K562 (cell line): Measurements from ENCODE around the gene POMT1. TPM values are rescaled to one million over a fixed set of nuclear protein-coding genes. Genes with fewer than 3 reads are reported as not detected.

ENCODE experiments used
- ATAC-seq: fragments of 200-7000 bp; cut with Tn5 transposase; 3 replicates; pipeline ENCODE4 v1.9.1; 2020; ENCODE audit warnings: moderate library complexity
- BruUV-seq: library from RNA; stranded (reverse); fragments of 400-500 nt; replicated peaks from 2 replicates; lab custom pipeline; 2021; lab: Mats Ljungman, UMichigan
- CTCF ChIA-PET: fragments of 300-600 bp; formaldehyde crosslinking; extraction: SDS; loops from one replicate; lab custom pipeline; 2021; ENCODE audit warnings: low intra/inter-chr PET ratio; lab: Yijun Ruan, JAX
- POLR2A ChIA-PET: fragments of 300-600, 350-650 bp; sonication (Branson Sonifier 250); formaldehyde crosslinking; extraction: SDS; loops from one replicate; lab custom pipeline; 2021; ENCODE audit warnings: antibody characterized with exemption, inconsistent platforms; lab: Yijun Ruan, JAX
- DNase-seq, 4 experiments: peaks; one replicate each; pipeline versions ENCODE4 v3.0.0 to v3.0.0-alpha.2; 2011 to 2018; ENCODE audit warnings: low spot score in 3 of 4, mixed read lengths in 3 of 4; ENCODE audit errors: extremely low read depth in 1 of 4
- FAIRE-seq: peaks from 2 replicates; lab custom pipeline; 2011; peaks lifted over from hg19 to GRCh38; lab: Jason Lieb, UNC
- H2AFZ ChIP-seq: 2 replicates; pipeline ENCODE4 v1.6.0; 2011; ENCODE audit warnings: low read depth, low read length, control low read depth, inconsistent platforms
- H3K27ac ChIP-seq: fragments of 200-600 bp; 3 replicates; pipeline ENCODE4 v1.8.0; 2011; ENCODE audit warnings: low read depth, mild to moderate bottlenecking, control low read depth, inconsistent platforms, low read length, moderate library complexity, mixed read lengths; ENCODE audit errors: extremely low read depth
- H3K27me3 ChIP-seq, 2 experiments: fragments of 300-600 bp in 1 of 2; 2 replicates in 1 of 2; 3 replicates in 1 of 2; pipeline versions ENCODE4 v1.6.0 to v1.8.0; 2011; ENCODE audit warnings: inconsistent platforms in 2 of 2, low read length in 2 of 2, mild to moderate bottlenecking in 1 of 2, mixed read lengths in 1 of 2, moderate library complexity in 1 of 2; ENCODE audit not compliant: control insufficient read depth in 2 of 2, insufficient read depth in 2 of 2
- H3K36me3 ChIP-seq: fragments of 300-600 bp; 3 replicates; pipeline ENCODE4 v1.8.0; 2011; ENCODE audit warnings: mild to moderate bottlenecking, low read length, inconsistent platforms; ENCODE audit not compliant: control insufficient read depth, insufficient read depth
- H3K4me1 ChIP-seq, 2 experiments: fragments of 200-600 bp in 1 of 2; replicated peaks in 1 of 2; 2 replicates in 1 of 2; 3 replicates in 1 of 2; pipeline versions ENCODE4 v1.5.1 to v1.8.0; 2011; ENCODE audit warnings: inconsistent platforms in 2 of 2, low read length in 2 of 2, mild to moderate bottlenecking in 1 of 2, mixed read lengths in 1 of 2, moderate library complexity in 1 of 2; ENCODE audit not compliant: control insufficient read depth in 2 of 2, insufficient read depth in 2 of 2
- H3K4me2 ChIP-seq: 2 replicates; pipeline ENCODE4 v1.6.1; 2011; ENCODE audit warnings: low read length, control low read depth, inconsistent platforms, mixed read lengths; ENCODE audit not compliant: insufficient read depth
- H3K4me3 ChIP-seq: fragments of 200-600 bp; sonication (generic), shearing (Covaris generic); 2 replicates; pipeline ENCODE4 v1.5.1; 2016; ENCODE audit warnings: control low read depth, inconsistent platforms
- H3K79me2 ChIP-seq: fragments of 200-600 bp; 3 replicates; pipeline ENCODE4 v1.8.0; 2011; ENCODE audit warnings: low read length, inconsistent platforms; ENCODE audit not compliant: control insufficient read depth, insufficient read depth
- H3K9ac ChIP-seq, 2 experiments: 2 replicates each; pipeline versions ENCODE4 v1.6.0 to v1.6.1; 2011; ENCODE audit warnings: low read depth in 2 of 2, low read length in 2 of 2, control low read depth in 1 of 2, inconsistent platforms in 1 of 2, mild to moderate bottlenecking in 1 of 2, mixed read lengths in 1 of 2; ENCODE audit not compliant: insufficient read depth in 1 of 2
- H3K9me1 ChIP-seq: one replicate; pipeline ENCODE4 v1.6.0; 2011; ENCODE audit warnings: inconsistent platforms, mild to moderate bottlenecking, low read length, moderate library complexity; ENCODE audit not compliant: control insufficient read depth, insufficient read depth
- H3K9me3 ChIP-seq: replicated peaks from 2 replicates; pipeline ENCODE4 v1.5.1; 2011; ENCODE audit warnings: low read depth, low read length, inconsistent platforms; ENCODE audit not compliant: control insufficient read depth, insufficient read depth
- H4K20me1 ChIP-seq: replicated peaks from 2 replicates; pipeline ENCODE4 v1.6.1; 2011; ENCODE audit warnings: low read length, inconsistent platforms, mixed read lengths; ENCODE audit not compliant: control insufficient read depth, insufficient read depth
- EWSR1 ChIP-seq: fragments of 450-650 bp; IDR thresholded peaks from 2 replicates; pipeline ENCODE4 v1.6.1; 2018; ENCODE audit warnings: borderline replicate concordance, mild to moderate bottlenecking, low read depth, moderate library complexity; ENCODE audit not compliant: partially characterized antibody
- FOXK1 ChIP-seq: sonication (generic); formaldehyde crosslinking; IDR thresholded peaks from 2 replicates; pipeline ENCODE4 v1.8.0; 2022; ENCODE audit warnings: missing genetic modification reagents, mild to moderate bottlenecking, borderline replicate concordance
- GATAD2B ChIP-seq: fragments of 450-650 bp; IDR thresholded peaks from 2 replicates; pipeline ENCODE4 v1.6.1; 2017; ENCODE audit warnings: mild to moderate bottlenecking, borderline replicate concordance
- GTF2F1 ChIP-seq: IDR thresholded peaks from 2 replicates; pipeline ENCODE4 v1.6.1; 2011; ENCODE audit warnings: low read depth, low read length, improper control_type of control experiment
- HDAC8 ChIP-seq: fragments of 450-650 bp; IDR thresholded peaks from 2 replicates; pipeline ENCODE4 v1.6.1; 2016; ENCODE audit warnings: mild to moderate bottlenecking, missing genetic modification characterization, moderate library complexity, missing compliant biosample characterization
- HOMEZ ChIP-seq: fragments of 250-450 bp; sonication (Bioruptor Pico); IDR thresholded peaks from 2 replicates; pipeline ENCODE4 v1.4.0; 2020; ENCODE audit warnings: mild to moderate bottlenecking, moderate library complexity
- KLF13 ChIP-seq: fragments of 450-650 bp; IDR thresholded peaks from 2 replicates; pipeline ENCODE4 v1.6.1; 2016; ENCODE audit warnings: missing genetic modification characterization, low read depth, mild to moderate bottlenecking, missing compliant biosample characterization, moderate library complexity, borderline replicate concordance
- MBD2 ChIP-seq: sonication (generic); IDR thresholded peaks from 2 replicates; pipeline ENCODE4 v1.6.1; 2016; ENCODE audit warnings: low read depth, borderline replicate concordance
- NR2F6 ChIP-seq: fragments of 450-650 bp; formaldehyde crosslinking; IDR thresholded peaks from 2 replicates; pipeline ENCODE4 v1.4.0; 2020; ENCODE audit warnings: mild to moderate bottlenecking
- SUPT5H ChIP-seq: fragments of 450-650 bp; IDR thresholded peaks from 2 replicates; pipeline ENCODE4 v1.6.1; 2016
- TCFL5 ChIP-seq: fragments of 250-450 bp; sonication (Bioruptor Pico); conservative IDR thresholded peaks from 2 replicates; pipeline ENCODE4 v1.6.1; 2021; ENCODE audit warnings: mild to moderate bottlenecking, moderate library complexity, matching md5 sums
- ZNF174 ChIP-seq: fragments of 250-450 bp; sonication (Bioruptor Pico); IDR thresholded peaks from 2 replicates; pipeline ENCODE4 v1.4.0; 2020; ENCODE audit warnings: mild to moderate bottlenecking
- ZNF436 ChIP-seq: fragments of 250-450, 450-650 bp; sonication (Bioruptor Pico); formaldehyde crosslinking; IDR thresholded peaks from 2 replicates; pipeline ENCODE4 v1.7.0; 2020; ENCODE audit warnings: mild to moderate bottlenecking
- ZNF778 ChIP-seq: fragments of 450-650 bp; formaldehyde crosslinking; IDR thresholded peaks from 2 replicates; pipeline ENCODE4 v1.4.0; 2020; ENCODE audit warnings: mild to moderate bottlenecking, moderate library complexity
- WGBS: fragments of 100-300 bp; shearing (Covaris generic); methylation state at CpG from one replicate; pipeline ENCODE4 v1.1.6; 2016; ENCODE audit warnings: low coverage, mixed read lengths; ENCODE audit not compliant: insufficient coverage; ENCODE audit errors: missing lambda C conversion rate; 5-methylcytosine and 5-hydroxymethylcytosine counted together
- in situ Hi-C: fragments of 300-500 bp; cut with MboI; formaldehyde crosslinking; loops from 4 replicates; pipeline ENCODE4 v1.15.0; 2018; ENCODE audit warnings: inconsistent platforms, mixed read lengths
- intact Hi-C: fragments of 100-400 bp; cut with micrococcal nuclease; formaldehyde crosslinking; loops from 2 replicates; pipeline ENCODE4 v1.14.2; 2022
- polyA plus RNA-seq, 8 experiments: library from polyadenylated mRNA; depleted of rRNA in 4 of 8; stranded (reverse) in 5 of 8; unstranded in 3 of 8; fragments of >200 nt; fragmentation: Nextera tagmentation in 2 of 8; fragmentation: Illumina TruSeq in 1 of 8; extraction: Ambion mirVana in 2 of 8; extraction: Trizol in 1 of 8; gene quantifications; 2 replicates each; pipeline versions ENCODE4 v1.2.1 to v1.2.3, GENCODE V29; 2011 to 2014; ENCODE audit warnings: inconsistent platforms in 1 of 8, missing spikeins in 1 of 8
- total RNA-seq, 7 experiments: library from RNA; depleted of rRNA in 6 of 7; stranded (reverse); fragments of >200 nt in 6 of 7; fragmentation: Illumina TruSeq in 2 of 7; extraction: Trizol in 2 of 7; gene quantifications; 2 replicates each; pipeline versions ENCODE4 v1.2.1 to v1.2.3, GENCODE V29; 2011 to 2021; ENCODE audit warnings: low replicate concordance in 1 of 7

POMT1 gene
- total and polyA plus RNA-seq, 9 of the 15 experiments (the other 6 are each of a cell fraction or from before 2014, with no cell fraction given) = 1.8 to 23.5 (median 14.6) TPM

- 92% methylated on average over 5 of the region's 6 CpGs for WGBS
- CTCF ChIA-PET = no interaction called here
- no peak for ATAC-seq
Measured at GRCh38 chr9:131492070-131492469, 10.6 kb upstream of the POMT1 start.

More at GRCh38 chr9:131492070-131492469, 10.6 kb upstream of the POMT1 start:
- H3K4me1 ChIP-seq = no peaks in the 10 kb centered on the region
- no peak for TF ChIP-seq EWSR1
- TF ChIP-seq ZNF174 (CRISPR knock-in tag) = no peak
- TF ChIP-seq HOMEZ = no peak
- TF ChIP-seq MBD2 = no peak
- no peak for TF ChIP-seq FOXK1 (CRISPR knock-in tag)
- no peak for TF ChIP-seq TCFL5 (CRISPR knock-in tag)
- no peak for TF ChIP-seq SUPT5H
- TF ChIP-seq ZNF778 (CRISPR knock-in tag) = no peak
- no peak for TF ChIP-seq HDAC8 (tag)
- TF ChIP-seq GTF2F1 = no peak
- TF ChIP-seq KLF13 (tag) = no peak
- no peak for TF ChIP-seq NR2F6 (CRISPR knock-in tag)
- no peak for TF ChIP-seq ZNF436 (CRISPR knock-in tag)
- no peak for TF ChIP-seq GATAD2B
- no peaks in the 10 kb centered on the region for H3K9me3 ChIP-seq
- peaks cover 4% of the 10 kb centered on the region for H3K9me1 ChIP-seq
- H3K36me3 ChIP-seq = peaks cover 99% of the 10 kb centered on the region
- no peak overlapping the region for H2AFZ ChIP-seq
- in situ Hi-C loops = no loop called here
- no peaks in the 10 kb centered on the region for H3K27me3 ChIP-seq
- POLR2A ChIA-PET = interaction anchor here (1.2 to 3.0 kb wide), 2 partner anchors 8 to 12 kb away, joined by 3 to 12 read pairs; no protein-coding TSS in a partner anchor
- DNase-seq = no peak
- no peak for FAIRE-seq
- H3K79me2 ChIP-seq = no peaks in the 10 kb centered on the region
- BruUV-seq = no TSS peak
- H3K9ac ChIP-seq = no peak overlapping the region
- H4K20me1 ChIP-seq = peaks cover 14% of the 10 kb centered on the region
- H3K27ac ChIP-seq = no peak overlapping the region
- no peak overlapping the region for H3K4me2 ChIP-seq
- intact Hi-C loops = no loop called here
- no peak overlapping the region for H3K4me3 ChIP-seq
